CD4-positive, alpha-beta T cell treated with Interferon gamma for 1 hour (primary cell): Measurements from ENCODE around the gene SYT2.
"Not testable (repeated sequence)": the region's sequence is repeated elsewhere in the genome, so short reads cannot be mapped to it uniquely, and the experiment has no call there.

Experiments used
- DNase-seq: peaks from one replicate; pipeline ENCODE4 v3.0.0-alpha.2; 2020

SYT2 gene

DNA sequence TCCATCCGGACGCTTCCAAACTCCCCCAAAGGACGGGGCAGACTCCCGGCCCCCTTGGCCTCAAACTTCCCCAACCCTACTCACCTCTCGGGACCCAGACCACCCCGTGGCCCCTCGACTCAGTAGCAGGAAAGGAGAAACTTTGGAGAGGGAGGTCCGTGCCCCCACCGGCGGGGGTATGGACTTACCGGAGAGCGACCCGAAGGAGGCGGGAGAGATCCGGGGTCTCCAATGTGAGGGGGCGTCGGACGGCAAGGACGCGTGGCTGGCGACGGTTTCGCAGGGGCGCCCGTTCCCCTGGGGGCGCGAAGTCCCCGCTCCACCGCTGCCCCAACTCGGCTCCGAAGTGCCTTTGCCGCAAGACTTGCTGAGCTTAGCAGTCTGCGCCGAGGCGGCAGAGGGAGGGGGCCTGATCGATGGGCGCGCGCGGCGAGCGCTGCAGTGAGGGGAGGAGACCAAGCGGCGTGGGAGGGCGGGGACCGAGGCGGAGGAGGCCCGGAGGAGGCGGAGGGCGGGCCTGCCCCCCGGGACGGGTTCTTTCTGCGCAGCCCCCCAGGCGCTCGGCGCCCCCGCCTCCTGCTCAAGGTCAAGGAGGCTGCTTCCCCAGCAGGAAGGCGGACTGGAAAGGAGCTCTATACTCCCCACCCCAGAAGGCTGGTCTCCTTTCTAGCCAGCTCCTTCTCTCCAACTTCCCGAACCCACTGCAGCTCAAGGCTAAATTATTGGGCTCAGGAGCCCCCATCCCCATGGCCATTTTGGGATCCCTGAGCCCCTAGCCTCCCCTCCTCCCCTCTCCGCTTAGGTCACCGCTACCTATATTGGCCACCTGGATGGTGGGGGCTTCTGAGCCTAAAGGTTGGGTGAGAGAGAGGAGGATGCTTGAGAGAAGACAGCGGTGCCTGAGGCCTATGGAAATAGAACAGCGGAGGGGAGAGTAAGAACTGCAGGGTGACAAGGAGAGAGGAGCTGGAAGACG, at the start of gene SYT2:
Gene SYT2 (minus strand): TSS at position 385 of the 976 bp plus-strand sequence. CDS start 104,682 bp downstream, outside the sequence.
- DNase-seq, result no peak

DNA sequence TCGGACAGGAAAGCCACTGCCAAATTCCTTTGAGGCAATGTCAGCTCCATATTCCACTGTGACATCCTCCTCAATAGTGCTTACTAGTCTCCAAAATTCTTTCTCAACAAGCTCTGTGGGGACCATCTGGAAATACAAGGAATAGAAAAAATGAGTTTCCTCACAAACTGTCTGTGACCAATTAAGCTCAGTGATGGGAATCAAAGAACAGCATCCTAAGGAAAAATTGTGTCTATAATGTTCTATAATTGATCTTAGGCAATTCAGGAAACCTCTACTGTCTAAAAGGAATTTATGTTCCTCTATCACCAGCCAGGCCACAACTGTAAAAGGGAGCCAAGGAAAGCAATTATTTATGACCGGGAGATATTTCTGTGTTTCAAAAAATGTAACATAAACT, 46.1 kb upstream of the SYT2 start:
- no peak for DNase-seq

DNA sequence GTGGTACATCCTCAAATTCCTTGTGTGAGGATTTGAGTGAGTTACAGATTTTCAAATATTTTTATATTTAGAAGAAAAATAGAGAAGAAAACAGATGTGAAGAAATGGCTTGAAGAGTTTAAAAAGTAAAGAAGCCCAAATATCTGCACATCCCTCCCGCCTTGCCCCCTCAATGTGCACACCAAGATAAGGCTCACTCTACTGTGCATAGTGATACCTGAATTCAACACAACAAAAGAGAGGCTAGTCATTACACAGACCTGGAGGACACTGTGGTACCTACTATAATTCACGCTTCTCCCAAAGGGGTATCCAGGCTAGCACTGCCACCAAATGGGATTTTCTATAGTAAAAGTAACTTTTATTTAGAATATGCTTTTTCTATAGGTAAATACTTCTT, 44.0 kb upstream of the SYT2 start:
- DNase-seq, result no peak

DNA sequence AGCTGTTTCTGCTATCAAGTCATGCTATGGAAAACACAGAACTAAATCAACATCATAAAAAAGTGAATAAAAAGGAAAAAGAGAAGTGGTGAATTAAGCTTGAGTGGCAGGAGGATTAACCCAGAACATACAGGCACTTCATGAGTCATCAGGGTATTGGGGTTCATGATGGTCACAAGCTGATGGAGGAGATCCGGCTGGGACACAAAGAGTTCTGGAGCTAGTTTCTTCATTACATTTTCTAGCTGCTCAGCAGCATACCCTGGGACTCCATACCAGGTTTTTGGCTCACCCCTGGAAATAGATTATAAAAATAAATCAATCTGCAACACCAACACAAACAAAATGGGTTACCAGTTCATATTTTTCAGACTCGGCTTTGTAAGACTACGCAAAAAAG, 42.5 kb upstream of the SYT2 start:
- no peak for DNase-seq

DNA sequence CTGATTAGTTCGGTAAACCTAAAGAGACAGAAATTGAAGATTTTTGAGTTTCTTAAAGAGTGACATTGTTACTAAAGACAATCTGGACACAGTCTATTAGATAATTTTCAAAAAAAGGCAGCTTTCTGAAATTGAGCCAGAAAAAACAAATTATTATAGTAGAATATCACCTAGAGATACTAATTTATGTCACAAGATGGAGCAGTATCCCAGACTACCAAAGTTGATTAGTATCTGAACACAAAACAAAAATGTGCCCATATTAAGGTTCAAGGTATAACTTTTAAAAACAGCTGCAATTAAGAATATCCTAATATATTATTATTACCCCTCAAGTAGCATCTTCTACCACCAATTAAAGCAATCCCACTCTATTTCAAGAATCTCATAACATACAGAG, 40.5 kb upstream of the SYT2 start:
- DNase-seq, result no peak

DNA sequence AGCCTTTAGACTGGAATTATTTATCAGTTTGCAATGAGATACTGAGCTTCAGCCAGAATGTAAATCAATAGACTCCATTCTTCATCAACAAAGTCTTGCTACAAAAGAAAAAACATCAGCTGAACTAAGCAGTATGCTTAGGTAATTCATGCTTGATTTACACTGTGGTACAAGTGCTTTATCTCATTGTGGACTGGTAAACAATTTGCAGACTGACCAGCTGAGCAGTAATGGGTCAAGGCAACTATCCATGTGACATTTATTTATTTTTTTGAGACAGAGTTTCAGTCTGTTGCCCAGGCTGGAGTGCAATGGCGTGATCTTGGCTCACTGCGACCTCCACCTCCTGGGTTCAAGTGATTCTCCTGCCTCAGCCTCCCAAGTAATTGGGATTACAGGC, 39.8 kb upstream of the SYT2 start:
- DNase-seq, result no peak

DNA sequence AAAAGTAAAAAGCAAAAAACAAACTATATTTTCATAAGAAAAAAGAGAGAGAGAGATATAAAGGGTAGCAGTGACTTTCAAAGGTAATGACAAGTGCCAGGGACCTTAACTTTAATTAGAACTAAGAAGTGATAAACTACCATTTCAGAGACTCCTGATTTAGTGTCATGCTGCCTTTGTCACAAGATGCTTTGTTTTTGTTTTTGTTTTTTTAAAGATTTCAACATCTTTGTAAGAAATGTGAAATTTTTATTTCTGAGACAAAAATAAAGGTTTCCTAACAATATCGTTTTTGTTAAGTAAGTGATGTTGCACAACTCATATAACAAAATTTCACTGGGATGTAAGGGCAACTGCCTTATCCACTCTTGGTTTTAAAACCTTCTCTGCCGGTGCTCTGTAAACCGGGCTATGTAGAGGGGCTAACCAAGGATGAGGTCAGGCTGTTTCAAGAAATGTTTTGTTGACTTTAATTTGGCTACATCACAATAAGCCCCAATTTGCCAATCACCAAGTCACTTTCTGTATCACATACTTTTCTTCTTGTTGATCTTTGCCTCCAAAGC, 35.2 kb upstream of the SYT2 start:
- no peak for DNase-seq

DNA sequence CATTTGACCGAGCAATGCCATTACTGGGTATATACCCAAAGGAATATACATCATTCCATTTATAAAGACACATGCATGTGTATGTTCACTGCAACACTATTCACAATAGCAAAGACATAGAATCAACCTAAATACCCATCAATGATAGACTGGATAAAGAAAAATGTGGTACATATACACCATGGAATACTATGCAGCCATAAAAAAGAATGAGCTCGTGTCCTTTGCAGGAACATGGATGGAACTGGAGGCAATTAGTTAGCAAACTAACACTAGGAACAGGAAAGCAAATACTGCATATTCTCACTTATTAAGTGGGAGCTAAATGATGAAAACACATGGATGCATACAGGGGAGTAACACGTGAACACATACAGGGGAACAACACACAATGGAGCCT, 34.5 kb upstream of the SYT2 start:
- not testable (repeated sequence) for DNase-seq

DNA sequence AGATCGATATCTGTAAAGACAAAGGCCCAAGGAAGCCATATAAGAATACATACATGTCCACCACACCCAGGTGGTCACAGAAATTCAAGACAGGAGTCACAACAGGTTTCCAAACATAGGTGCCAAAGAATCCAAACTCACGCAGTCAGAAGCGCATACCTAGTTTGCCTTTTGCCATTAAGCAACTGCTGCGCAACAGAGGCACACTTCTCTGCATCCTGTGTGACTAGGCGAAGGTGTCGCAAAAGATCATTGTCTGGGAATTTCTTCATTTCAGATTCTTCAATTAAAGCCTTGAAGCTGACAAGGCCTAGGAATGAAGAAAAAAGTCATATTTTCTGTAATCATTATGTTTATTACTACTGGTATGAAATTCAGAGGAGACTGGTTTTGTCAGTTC, 32.2 kb upstream of the SYT2 start:
- no peak for DNase-seq

DNA sequence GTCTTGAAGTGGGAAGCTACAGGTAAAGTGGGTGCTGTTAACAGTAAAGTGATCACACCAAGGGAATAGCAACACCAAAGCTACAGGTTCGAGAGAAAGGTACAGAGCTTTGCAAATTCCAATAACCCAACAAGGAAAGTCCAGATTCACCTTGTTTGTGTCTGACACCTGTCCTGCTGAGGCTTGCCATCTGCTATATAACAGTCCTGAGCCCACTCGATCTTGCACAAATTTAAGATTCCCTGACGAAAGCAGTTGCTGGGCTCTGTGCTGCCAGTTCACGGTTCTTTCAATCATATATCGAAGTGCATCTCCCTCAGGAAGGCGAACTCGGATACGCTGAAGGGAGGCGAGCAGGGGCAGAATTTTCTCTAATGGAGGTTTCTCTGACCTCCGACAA, 23.0 kb upstream of the SYT2 start:
- no peak for DNase-seq

DNA sequence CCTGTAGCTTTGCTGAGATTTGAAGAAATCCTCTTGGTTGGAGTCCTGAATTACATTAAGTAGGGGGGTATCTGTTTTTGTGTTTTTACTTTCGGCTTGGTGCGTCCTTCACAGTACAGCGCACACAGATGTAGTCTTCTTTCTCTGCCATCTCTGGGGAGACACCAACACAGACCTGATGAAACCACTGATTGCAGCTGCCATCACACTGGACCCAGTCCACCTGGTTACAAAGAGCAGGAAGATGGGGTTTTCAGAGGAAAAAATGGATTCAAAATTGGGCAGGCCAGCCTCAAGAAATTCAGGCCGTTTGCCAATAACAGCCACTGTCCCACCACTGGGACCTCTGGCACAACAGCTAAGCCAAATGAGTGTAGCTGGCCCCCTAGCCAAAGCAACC, 18.7 kb upstream of the SYT2 start:
- DNase-seq, result no peak

DNA sequence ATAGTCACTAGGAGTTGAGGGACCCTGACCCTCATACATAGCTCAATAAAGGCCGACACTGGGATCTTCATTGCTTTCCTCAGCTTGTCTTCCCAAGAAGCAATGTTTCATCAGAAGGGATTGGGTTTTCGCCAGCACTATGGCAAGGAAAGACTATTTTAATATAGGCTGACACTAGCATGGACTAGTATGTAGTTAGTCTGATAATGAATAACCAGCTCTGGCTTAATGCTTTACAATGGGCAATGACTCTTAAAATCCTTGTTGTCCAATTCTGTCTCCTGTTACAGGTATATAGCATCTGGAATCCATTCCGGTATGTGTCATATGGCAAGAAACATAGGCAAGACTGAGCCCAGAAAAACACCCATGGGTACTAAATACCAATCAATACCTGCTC, 15.3 kb upstream of the SYT2 start:
- no peak for DNase-seq

DNA sequence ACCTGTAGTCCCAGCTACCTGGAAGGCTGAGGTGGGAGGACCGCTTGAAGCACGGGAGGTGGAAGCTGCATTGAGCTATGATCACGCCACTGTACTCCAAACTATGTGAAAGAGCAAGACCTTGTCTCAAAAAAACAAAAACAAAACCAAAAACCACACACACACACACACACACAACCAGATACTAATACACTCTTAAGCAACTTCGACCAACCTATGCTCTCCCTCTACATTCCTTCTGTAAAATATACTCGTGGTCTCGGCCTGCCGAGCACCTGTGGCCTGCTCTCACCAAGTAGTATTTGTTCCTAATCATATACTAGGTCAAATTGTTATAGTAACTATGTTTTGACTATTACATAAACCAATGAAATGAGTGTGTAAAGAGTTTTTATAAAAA, 13.5 kb upstream of the SYT2 start:
- DNase-seq, result no peak

DNA sequence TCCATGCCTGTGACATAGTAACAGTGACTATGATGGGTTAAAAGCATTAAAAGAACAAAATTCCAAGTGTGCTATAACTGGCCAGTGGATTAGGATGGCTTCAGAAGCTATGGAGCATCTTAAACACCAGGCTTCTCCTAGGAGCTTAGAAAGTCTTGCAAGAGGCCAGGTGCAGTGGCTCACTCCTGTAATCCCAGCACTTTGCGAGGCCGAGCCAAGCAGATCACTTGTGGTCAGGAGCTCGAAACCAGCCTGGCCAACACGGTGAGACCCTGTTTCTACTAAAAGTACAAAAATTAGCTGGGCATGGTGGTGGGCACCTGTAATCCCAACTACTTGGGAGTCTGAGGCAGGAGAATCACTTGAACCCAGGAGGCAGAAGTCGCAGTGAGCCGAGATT, 12.8 kb upstream of the SYT2 start:
- DNase-seq, result not testable (repeated sequence)

DNA sequence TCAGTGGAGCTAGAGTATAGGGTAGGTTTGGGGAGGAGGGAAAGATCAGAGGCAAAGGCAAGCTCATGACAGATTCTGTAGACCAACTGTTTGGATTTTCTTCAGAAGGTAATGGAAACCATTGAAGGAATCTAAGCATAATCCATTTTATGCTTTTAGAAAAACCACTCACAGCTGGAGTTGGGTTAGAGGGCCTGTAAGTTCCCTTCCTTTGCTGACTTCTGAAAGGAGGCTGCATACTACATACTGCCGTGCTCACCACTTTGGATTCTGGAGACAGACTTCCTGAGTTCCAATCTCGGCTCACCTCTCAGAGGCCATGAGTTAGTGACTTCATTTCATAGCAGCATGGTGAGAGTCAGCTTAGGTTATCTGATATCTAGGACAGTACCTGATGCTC, 6.4 kb upstream of the SYT2 start:
- no peak for DNase-seq

DNA sequence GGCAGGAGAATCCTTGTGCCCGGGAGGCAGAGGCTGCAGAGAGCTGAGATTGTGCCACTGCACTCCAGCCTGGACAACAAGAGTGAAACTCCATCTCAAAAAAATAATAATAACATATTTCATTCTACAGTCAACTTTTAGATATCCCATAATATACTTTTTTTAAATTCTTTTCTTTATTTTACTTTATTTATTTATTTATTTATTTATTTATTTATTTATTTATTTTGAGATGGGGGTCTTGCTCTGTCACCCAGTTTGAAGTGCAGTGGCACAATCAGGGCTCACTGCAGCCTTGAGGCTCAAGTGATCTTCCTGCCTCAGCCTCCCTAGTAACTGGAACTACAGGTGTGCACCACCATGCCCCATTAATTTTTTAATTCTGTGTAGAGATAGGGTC, 3.9 kb upstream of the SYT2 start:
- not testable (repeated sequence) for DNase-seq

DNA sequence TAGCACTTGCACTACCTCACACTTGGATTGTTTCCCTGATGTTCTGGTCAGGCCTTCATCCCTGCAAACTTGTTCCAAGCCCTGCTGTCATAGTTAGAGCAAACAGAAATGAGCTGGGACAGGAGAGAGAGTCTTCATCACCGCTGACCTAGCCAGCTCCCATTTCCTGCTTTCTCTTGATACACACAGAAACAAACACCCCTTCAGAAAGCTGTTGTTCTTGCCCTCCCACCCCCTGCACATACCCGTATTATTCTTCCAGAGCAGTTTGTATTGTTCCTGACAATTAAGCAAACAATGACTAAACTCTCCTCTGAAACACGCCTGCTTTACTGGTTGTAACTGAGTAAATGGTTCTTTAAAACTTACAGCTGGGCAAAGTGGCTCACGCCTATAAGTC, 2.9 kb upstream of the SYT2 start:
- no peak for DNase-seq

DNA sequence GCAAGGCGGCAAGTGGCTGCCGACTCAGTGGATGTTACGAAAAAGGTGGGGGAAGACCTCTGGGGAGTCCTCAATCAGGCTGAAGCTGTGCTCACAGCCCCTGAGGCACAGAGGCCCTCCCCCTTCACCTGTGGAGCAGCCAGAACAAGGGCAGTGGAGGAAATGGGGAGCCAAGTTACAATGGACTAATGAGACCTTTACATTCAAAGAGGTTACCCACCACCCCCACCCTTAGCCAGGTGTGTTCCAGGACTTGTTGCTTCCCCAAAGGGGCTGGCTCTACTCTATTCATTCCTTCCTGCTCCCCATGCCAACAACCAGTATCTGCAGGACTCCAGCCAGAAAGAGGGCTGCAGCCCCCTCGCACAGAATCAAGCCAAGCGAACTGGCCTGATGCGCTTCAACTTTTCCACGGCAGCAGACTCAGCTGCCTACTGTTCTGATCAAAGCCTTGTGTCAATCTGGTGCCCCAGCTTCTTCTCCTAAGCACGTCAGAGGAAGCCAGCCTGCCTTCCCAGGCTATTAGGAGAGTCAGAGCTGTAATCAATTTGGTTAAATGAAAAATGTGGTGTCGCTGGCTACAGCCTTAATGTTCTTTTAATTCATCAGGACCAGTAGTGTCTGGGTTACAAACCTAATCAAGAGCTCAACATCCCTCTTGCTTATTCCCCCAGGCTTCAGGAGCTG, 1.8 kb upstream of the SYT2 start:
- no peak for DNase-seq

DNA sequence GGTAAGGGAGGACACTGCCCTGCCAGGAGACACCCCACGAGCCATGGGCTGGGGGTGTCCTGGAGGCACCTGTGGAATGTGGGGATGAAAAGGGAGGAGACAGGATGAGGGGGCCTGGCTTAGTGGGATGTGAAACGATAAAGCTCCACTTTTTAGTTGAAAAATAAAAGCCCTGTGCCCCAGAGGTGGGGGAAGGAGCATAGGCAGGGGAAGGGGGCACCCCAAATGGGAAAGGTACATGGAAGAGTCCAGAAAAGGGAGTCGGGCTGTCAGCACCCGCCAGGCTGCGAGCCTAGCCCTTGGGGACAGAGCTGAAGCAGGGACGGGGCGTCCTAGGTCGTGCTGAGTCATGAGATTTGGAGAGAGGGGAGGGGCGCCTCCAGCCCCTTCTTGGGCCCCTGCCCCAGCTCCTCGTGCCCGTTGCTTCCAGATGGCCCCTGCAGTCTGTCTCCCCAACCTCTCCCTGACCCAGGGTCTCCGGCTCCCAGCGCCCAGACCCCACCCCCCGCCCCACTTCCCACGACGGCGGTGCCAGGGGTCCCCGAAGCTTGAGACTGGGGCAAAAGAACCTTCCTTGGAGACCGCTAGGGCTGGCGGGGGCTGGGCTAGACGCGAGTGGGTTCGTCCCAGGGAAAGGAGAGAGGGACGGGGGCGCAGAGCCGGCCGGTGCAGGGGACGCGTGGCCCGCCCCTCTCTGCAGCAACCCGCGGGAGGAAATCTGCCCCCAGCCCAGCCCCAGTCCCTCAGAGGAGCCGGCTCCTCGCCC, 795 bp downstream of the SYT2 start:
- DNase-seq, result no peak

DNA sequence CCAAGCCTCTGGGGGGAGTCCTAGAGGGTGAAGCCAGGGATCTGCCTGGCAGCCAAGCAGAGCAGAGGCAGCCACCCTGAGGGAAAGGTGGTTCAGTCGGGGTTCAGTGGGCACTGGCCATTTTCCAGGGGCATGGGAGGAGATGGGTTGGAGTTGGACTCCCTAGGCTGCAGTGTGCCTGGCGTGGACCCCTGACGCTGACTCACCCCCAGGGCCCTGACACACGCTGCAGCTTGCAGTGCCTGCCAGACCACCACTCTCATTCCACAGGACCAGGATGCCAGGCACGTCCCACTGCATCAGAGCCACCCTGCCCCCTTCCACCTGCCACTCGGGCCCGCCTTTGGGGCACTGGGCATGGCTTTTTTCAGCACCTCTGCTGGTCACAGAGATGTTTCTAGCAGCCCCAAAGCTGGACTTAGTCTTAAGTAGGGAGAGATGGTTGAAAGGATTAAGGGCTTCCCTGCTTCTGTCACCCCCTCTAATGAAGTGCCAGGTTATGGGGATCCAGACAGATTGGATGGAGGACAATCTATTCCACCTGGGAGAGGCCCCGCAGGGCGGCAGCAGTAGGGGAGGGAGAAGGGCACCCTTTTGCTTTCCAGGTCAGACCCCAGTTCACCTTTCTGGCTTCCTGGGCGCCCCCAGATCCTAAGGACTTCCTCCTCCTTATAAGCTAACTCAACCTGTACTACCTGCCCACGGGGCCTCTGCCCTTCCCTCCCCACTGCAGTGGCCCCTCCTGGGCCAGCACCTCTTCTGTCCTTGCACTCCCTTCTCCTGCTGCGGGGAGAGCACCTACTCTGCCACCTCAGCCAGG, 1.6 kb downstream of the SYT2 start:
- DNase-seq, result no peak

DNA sequence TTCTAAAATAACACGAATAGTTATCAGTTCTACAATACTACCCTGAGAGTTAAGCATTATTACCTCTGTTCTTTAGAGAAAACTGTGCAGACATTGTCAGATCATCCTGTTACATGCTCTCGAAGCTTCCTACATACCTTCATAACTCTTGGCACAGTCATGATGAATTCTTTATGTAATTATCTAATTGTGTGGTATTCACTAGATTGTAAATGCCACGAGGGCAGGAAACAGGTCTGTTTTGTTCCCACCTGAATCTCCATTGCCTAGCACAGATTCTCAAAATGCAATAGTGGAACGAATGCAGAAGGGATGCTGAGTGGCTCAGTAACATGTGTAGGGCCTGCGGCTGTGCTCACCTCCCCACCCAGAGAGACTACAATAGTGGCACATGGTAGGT, 3.4 kb downstream of the SYT2 start:
- DNase-seq, result no peak

DNA sequence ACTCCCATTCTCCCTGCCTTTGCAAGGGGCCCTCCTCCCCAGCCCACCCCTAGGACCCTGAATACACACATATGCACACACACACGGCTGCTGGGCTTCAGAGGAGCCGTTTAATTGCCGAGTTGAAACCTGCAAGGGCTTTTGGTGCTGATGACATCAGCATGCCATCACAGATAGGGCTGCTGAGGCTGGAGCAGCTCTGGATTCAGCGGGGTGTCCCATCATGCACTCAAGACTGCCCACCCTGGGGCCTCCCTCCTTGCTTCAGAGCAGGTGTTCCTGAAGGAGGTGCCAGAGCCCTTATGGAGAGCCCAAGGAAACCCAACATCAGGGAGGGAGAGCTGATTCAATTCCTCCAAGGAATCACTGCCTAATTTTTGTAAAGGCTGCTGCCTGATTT, 5.7 kb downstream of the SYT2 start:
- DNase-seq, result no peak
